GM18868 (cell line): ENCODE measurements around the gene GTF2E1.
A peak's percentile ranks its signal among the peaks of the same experiment; 100 is the strongest.

Experiments used
- ATAC-seq: cut with Tn5 transposase; IDR thresholded peaks from one replicate; pipeline ENCODE4 v1.9.1; 2021; ENCODE audit warnings: mild to moderate bottlenecking, moderate library complexity; ENCODE audit not compliant: unreplicated experiment

Gene GTF2E1

GRCh38 chr3:120796976-120797375 lies 54.4 kb downstream of the GTF2E1 start:
- no peak for ATAC-seq

GRCh38 chr3:120797857-120798256 lies 55.3 kb downstream of the GTF2E1 start:
- ATAC-seq: no peak

DNA sequence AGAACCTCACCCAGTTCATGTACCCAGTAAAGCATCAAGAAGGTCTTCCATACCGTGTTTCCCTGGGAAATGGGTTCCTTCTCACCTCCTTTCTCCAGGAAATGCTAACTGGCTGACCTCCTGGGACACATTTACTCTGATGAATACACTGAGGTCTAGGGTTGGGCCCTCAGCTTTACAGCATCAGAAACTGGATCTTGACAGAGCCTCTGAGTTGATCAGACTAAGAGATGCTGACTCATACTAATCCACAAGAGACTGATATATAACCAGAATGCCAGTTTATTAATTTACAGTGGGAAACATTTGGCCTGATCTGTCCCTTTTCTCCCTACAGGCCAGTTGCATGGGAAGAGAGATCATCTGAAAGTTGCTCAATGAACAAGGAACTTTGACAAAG lies 55.8 kb downstream of the GTF2E1 start:
- no peak for ATAC-seq

- no peak for ATAC-seq
Observed at GRCh38 chr3:120800625-120801024, 58.1 kb downstream of the GTF2E1 start.

DNA sequence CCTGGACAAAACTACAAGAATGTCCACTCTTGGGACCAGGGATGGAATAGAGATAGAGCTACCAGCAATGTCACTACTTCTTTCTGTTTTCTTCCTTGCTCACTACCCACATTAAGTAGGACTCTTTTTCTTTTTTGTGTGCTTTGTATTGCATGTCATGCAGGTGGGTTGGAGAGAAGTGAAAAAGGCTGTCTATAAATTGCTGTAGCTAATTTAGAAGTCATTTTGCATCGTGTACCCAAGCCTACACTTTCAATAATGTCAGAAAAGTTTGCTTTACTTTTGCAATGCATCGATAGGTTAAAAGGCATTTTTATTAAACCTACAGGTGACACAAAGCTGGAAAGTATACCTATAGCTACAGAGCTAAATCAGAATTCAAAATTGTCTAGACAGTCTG lies 58.9 kb downstream of the GTF2E1 start:
- peak; percentile 66 for ATAC-seq

- ATAC-seq: no peak
Observed at GRCh38 chr3:120802916-120803315, 60.4 kb downstream of the GTF2E1 start.

DNA sequence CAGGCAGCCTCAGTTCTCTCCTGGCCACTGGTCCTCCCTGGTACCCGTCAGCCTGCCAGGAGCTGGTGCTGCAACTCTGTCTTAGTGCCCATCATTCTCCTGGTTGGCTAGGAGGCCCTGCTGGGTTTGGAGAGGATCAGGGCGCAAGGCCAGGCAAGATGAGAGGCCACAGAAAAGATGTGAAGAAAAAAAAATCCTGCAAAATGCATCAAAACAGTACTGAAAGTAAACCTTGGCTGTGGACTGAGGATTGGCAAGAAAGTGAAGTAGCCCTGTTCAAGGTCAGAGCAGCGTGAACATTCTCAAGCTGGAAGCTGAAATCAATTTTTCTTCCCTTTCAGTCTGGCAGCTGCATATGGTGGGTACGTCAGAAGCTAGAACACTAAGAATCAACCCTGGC lies 74.2 kb downstream of the GTF2E1 start:
- no peak for ATAC-seq

DNA sequence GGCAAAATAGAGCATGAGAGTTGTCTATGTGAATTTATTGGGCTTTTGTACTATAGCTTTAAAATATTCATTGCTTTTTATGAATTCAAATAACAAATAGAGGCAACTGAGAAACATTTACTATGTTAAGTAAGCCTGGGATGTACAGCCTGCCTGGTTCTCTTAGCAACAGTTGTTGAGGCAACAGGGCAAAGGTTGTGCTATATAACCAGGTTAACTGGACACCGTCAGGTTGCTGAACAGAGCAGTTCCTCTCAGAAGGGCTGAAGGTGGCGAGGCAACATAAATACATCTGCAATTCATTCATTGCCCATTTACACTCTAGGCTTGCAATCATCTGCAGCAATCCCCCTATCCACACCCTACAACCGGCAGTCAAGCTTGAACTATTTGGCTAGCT lies 78.2 kb downstream of the GTF2E1 start:
- ATAC-seq: no peak

- ATAC-seq: no peak
Observed at GRCh38 chr3:120821426-120821825, 78.9 kb downstream of the GTF2E1 start.

DNA sequence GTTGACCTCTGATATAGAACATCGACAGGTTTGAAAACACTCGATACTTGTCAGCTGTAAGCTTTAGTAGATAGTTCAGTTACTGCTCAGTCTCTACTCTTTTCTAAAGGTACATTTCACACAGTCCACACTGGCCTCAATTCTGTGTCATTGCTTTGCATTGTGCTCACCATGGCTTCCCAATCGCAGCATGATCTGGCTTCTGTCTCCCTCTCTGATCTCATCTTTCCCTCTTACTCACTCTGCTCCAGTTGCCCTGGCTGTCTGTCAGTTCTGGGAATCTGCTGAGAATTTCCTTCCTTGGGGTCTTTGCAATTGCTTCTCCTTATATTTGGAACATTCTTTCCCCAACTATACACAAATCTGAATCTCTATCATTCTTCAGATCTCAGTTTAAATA lies 80.6 kb downstream of the GTF2E1 start:
- no peak for ATAC-seq

DNA sequence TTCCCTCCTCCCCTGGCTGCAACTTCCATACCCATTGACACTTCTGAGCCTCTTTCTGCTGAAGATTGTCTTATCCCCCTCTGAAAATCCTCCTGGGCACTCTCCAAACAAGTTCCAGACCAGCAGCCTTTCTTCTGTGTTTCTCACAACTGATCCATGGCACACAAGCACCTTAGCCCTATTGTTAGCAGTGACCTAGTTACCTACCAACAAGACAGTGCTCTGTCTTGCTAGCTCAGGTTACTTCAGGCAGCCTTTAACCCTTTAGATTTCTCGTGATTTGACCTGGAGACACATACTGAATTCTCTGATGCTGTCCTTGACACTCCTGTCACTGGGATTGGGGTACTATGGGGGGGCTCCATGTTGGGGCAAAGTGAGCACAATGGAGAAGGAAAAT lies 82.1 kb downstream of the GTF2E1 start:
- ATAC-seq: no peak

GRCh38 chr3:120828796-120829195 lies 86.3 kb downstream of the GTF2E1 start:
- no peak for ATAC-seq

DNA sequence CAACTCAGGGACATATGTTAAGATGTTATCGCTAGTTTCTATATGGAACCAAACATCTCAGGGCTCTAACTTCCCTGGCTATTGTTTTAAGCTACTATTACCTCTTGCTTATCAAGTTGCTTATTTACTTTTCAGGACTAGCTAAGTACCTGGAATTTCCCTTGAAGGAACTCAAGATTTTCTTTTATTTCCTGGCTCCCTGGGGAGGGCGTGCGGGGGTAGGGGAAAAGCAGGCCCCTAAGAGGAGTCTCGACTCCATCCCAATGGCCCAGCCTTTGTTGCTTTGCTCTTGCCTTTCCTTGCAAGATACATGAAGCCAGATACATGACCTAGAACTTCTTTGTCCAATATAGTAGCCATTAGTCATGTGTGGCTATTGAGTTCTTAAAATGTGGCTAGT lies 88.5 kb downstream of the GTF2E1 start:
- ATAC-seq: no peak
